Mammary epithelial cell (primary cell): ENCODE measurements around the gene TGM5.

Experiments used
- EZH2 ChIP-seq: IDR thresholded peaks from 2 replicates; pipeline ENCODE4 v1.6.1; 2012; ENCODE audit warnings: low read length, inconsistent platforms, borderline replicate concordance
- TF ChIP-seq, protein P1 (sequence below), 2 donors: IDR thresholded peaks in 1 of 2; conservative IDR thresholded peaks in 1 of 2; 2 replicates each; pipeline ENCODE4 v1.5.1; 2011 to 2012; ENCODE audit warnings: inconsistent platforms in 2 of 2, low read length in 2 of 2, mild to moderate bottlenecking in 2 of 2, control low read depth in 1 of 2, low read depth in 1 of 2; ENCODE audit not compliant: insufficient read depth in 1 of 2; ENCODE audit errors: extremely low read depth in 1 of 2

DNA sequence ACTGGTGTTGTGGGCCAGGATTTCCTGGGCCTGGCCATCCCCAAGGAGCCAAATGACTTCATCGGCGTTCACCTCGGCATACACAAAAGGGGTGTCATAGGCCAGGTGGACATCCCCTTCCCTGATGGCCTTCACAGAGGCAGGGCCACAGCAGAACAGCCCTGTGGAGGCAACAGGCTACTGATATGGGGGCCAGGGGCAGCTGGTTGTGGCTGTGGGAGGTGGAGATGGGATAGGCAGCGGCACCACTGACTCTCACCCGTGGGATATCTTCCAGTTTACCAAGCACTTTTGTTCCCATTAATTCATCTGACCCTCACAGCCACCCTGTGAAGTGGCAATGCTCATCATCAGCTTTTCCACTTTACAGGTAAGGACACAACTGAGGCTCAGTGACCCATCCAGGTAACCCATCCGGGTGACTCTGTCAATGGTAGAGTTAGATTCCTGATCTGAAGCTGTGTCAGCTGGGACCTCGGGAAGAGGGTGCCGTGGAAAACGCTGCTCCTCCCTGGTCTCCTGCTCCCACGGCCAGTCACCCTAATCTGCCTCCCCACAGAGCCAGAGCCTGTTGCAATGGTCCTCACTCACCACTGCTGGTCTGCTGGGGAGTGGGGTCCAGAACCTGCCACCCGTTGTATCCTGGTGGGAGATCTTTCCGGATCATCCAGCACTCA, 15.3 kb upstream of the TGM5 start:
- TF ChIP-seq, protein P1, sequence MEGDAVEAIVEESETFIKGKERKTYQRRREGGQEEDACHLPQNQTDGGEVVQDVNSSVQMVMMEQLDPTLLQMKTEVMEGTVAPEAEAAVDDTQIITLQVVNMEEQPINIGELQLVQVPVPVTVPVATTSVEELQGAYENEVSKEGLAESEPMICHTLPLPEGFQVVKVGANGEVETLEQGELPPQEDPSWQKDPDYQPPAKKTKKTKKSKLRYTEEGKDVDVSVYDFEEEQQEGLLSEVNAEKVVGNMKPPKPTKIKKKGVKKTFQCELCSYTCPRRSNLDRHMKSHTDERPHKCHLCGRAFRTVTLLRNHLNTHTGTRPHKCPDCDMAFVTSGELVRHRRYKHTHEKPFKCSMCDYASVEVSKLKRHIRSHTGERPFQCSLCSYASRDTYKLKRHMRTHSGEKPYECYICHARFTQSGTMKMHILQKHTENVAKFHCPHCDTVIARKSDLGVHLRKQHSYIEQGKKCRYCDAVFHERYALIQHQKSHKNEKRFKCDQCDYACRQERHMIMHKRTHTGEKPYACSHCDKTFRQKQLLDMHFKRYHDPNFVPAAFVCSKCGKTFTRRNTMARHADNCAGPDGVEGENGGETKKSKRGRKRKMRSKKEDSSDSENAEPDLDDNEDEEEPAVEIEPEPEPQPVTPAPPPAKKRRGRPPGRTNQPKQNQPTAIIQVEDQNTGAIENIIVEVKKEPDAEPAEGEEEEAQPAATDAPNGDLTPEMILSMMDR (conservative IDR thresholded peaks at IDR 0.05 in 1 of 2, IDR thresholded peaks at IDR 0.05 in 1 of 2; ENCODE audit: extremely low read depth in 1 of 2, insufficient read depth in 1 of 2, low read depth in 1 of 2, low read length in 2 of 2): no peak
- TF ChIP-seq EZH2: no peak
